ENCODE results near the gene ESPN. TPM values are rescaled to one million over a fixed set of nuclear protein-coding genes. Genes with fewer than 3 reads are reported as not detected.

ESPN gene
- total and polyA plus RNA-seq, 2 of the 4 experiments (the other 2 are of a cell fraction), result under 0.01 to 0.02 TPM

GRCh38 chr1:6424619-6425593 lies at the start of gene ESPN (continued):
- no peak for TF ChIP-seq CEBPB (IDR thresholded peaks at IDR 0.05; ENCODE audit: low read depth, low read length)
- TF ChIP-seq RFX5 (IDR thresholded peaks at IDR 0.05; ENCODE audit: low read depth, low read length), result no peak

GRCh38 chr1:6378096-6378746 lies 46.4 kb upstream of the ESPN start:
- no peak overlapping the region for H4K8ac ChIP-seq (ENCODE audit: low read depth in 2 of 2, low read length in 2 of 2)
- H3K27me3 ChIP-seq (ENCODE audit: control insufficient read depth, insufficient read depth, low read length), result no peaks in the 10 kb centered on the region
- no peaks in the 10 kb centered on the region for H3K4me1 ChIP-seq (ENCODE audit: control insufficient read depth, insufficient read depth, low read length)
- H3K36me3 ChIP-seq (ENCODE audit: control insufficient read depth, insufficient read depth, low read length), result no peaks in the 10 kb centered on the region
- H3K18ac ChIP-seq (ENCODE audit: low read depth, low read length), result no peak overlapping the region
- ATAC-seq (ENCODE audit: low read depth), result peak; percentile 42
- no peaks in the 10 kb centered on the region; the same call in 1 of the 2 replicates for H4K20me1 ChIP-seq (ENCODE audit: insufficient read depth, low read length)
- H2BK20ac ChIP-seq (ENCODE audit: low read depth, low read length), result no peak overlapping the region
- ChIA-PET CTCF (interaction anchor here (1.4 kb wide), 1 partner anchor 11 kb away, joined by 3 read pairs; no protein-coding TSS in a partner anchor), POLR2A (ENCODE audit: unreplicated experiment) (no interaction called here)
- no peak overlapping the region for H3K4me2 ChIP-seq (ENCODE audit: low read depth, low read length)
- no peak overlapping the region for H4K5ac ChIP-seq (ENCODE audit: low read depth, low read length)
- H2AK9ac ChIP-seq (replicated peaks; ENCODE audit: low read depth, low read length, poor library complexity), result no peak overlapping the region
- intact Hi-C loops (cut with micrococcal nuclease) (no loop called here), in situ Hi-C loops (cut with MboI; ENCODE audit: low sequenced_read_pairs) (no loop called here), dilution Hi-C loops (cut with HindIII; ENCODE audit: low sequenced_read_pairs, unreplicated experiment) (no loop called here)
- H2BK5ac ChIP-seq (ENCODE audit: low read depth, low read length, poor library complexity, severe bottlenecking), result no peak overlapping the region
- H3K9me1 ChIP-seq (ENCODE audit: insufficient read depth, low read length), result peaks cover 3% of the 10 kb centered on the region; the same call in 1 of the 2 replicates
- WGBS, 2 experiments (ENCODE audit: extremely low coverage in 2 of 2, insufficient read length in 1 of 2), result 59% methylated on average over 3 of the region's 12 CpGs; no CpG with 5 or more reads in 1 of the 2 experiments
- no peak overlapping the region for H3K56ac ChIP-seq (ENCODE audit: extremely low read depth, insufficient read depth, low read length)
- no peak overlapping the region for H3K14ac ChIP-seq (replicated peaks; ENCODE audit: low read depth, low read length)
- H3K79me1 ChIP-seq (ENCODE audit: low read depth in 1 of 2, low read length in 2 of 2), result peaks cover 14 to 29% of the 10 kb centered on the region in 2 experiments
- H3K4me3 ChIP-seq (ENCODE audit: insufficient read depth, low read depth, low read length), result no peak overlapping the region
- no peak overlapping the region for H4K91ac ChIP-seq (ENCODE audit: insufficient read depth, low read depth, low read length)
- H3K9ac ChIP-seq (ENCODE audit: low read depth, low read length), result no peak overlapping the region
- H2BK120ac ChIP-seq (ENCODE audit: low read depth, low read length), result no peak overlapping the region
- no peak overlapping the region for H2AFZ ChIP-seq (replicated peaks; ENCODE audit: low read length, poor library complexity)
- DNase-seq, result no peak
- BruUV-seq (replicated peaks), result no TSS peak
- no peak overlapping the region for H2BK15ac ChIP-seq (ENCODE audit: low read depth, low read length)
- no peak overlapping the region for H3K27ac ChIP-seq (ENCODE audit: insufficient read depth, low read length)
- H3K4ac ChIP-seq (ENCODE audit: low read depth, low read length), result no peak overlapping the region
- H3K23ac ChIP-seq (ENCODE audit: low read depth, low read length), result no peak overlapping the region
- no peak overlapping the region for H2AK5ac ChIP-seq (ENCODE audit: low read depth, low read length)
- no peaks in the 10 kb centered on the region for H3K9me3 ChIP-seq (ENCODE audit: control insufficient read depth, insufficient read depth, low read length)
- TF ChIP-seq CTCF (conservative IDR thresholded peaks at IDR 0.05; ENCODE audit: low read depth, low read length), result no peak
- no peak for TF ChIP-seq CHD1 (IDR thresholded peaks at IDR 0.05; ENCODE audit: low read depth, low read length)
- no peak for TF ChIP-seq POLR2A (IDR thresholded peaks at IDR 0.05; ENCODE audit: low read depth, low read length)
- no peak for TF ChIP-seq MAFK (IDR thresholded peaks at IDR 0.05; ENCODE audit: low read depth, low read length)
- no peak for TF ChIP-seq FOS (IDR thresholded peaks at IDR 0.05; ENCODE audit: low read depth, low read length)
- TF ChIP-seq RCOR1 (IDR thresholded peaks at IDR 0.05; ENCODE audit: insufficient replicate concordance, low read length), result no peak
- TF ChIP-seq SMC3 (IDR thresholded peaks at IDR 0.05; ENCODE audit: low read depth, low read length), result no peak
- no peak for TF ChIP-seq MAZ (IDR thresholded peaks at IDR 0.05; ENCODE audit: borderline replicate concordance, low read depth, low read length)
- TF ChIP-seq MXI1 (IDR thresholded peaks at IDR 0.05; ENCODE audit: borderline replicate concordance, low read depth, low read length), result no peak
